Measurements from ENCODE around the gene ITGB5.

GRCh38 chr3:124847051-124847450 is 40.1 kb downstream of the ITGB5 start:
- TF ChIP-seq PREB (CRISPR knock-in tag; IDR thresholded peaks at IDR 0.05; ENCODE audit: borderline replicate concordance) (no peak), CTCF (IDR thresholded peaks at IDR 0.05) (no peak), FOXP4 (CRISPR knock-in tag; IDR thresholded peaks at IDR 0.05) (no peak), E2F4 (CRISPR knock-in tag; IDR thresholded peaks at IDR 0.05; ENCODE audit: borderline replicate concordance, low read depth) (no peak), ZBTB21 (CRISPR knock-in tag; IDR thresholded peaks at IDR 0.05; ENCODE audit: borderline replicate concordance) (no peak), FOXJ3 (CRISPR knock-in tag; IDR thresholded peaks at IDR 0.05; ENCODE audit: borderline replicate concordance) (no peak), KAT7 (CRISPR knock-in tag; IDR thresholded peaks at IDR 0.05; ENCODE audit: borderline replicate concordance) (no peak), USF1 (CRISPR knock-in tag; IDR thresholded peaks at IDR 0.05) (no peak), MAX (CRISPR knock-in tag; IDR thresholded peaks at IDR 0.05) (no peak), ZNF425 (CRISPR knock-in tag; conservative IDR thresholded peaks at IDR 0.05) (no peak), SMAD3 (CRISPR knock-in tag; IDR thresholded peaks at IDR 0.05; ENCODE audit: borderline replicate concordance) (no peak)

Measured in WTC11 (cell line).